ENCODE results near the gene CAMTA1. TPM values are rescaled to one million over a fixed set of nuclear protein-coding genes. Genes with fewer than 3 reads are reported as not detected.

The CAMTA1 gene
- total RNA-seq, 1 experiment from 2014 or later = 69.5 TPM

GRCh38 chr1:7119156-7119555 lies 333.9 kb downstream of the CAMTA1 start:
- Histone ChIP-seq H3K27me3 (ENCODE audit: insufficient read depth, low read length) (no peaks in the 10 kb centered on the region), H3K27ac (ENCODE audit: low read depth, low read length) (no peak overlapping the region), H3K4me3 (replicated peaks in 1 of 2; ENCODE audit: low read depth in 1 of 2, low read length in 2 of 2) (no peak overlapping the region), H3K79me2 (ENCODE audit: insufficient read depth, low read length) (no peaks in the 10 kb centered on the region), H3K4me1 (ENCODE audit: control insufficient read depth in 1 of 2, insufficient read depth in 2 of 2, low read length in 2 of 2) (peaks cover 8 to 11% of the 10 kb centered on the region in 2 experiments), H3K9me3 (ENCODE audit: control insufficient read depth in 1 of 2, insufficient read depth in 1 of 2, low read depth in 1 of 2, low read length in 2 of 2) (no peaks in the 10 kb centered on the region), H3K4me2 (ENCODE audit: low read length) (no peak overlapping the region), H3K9ac (ENCODE audit: low read length) (no peak overlapping the region), H4K20me1 (ENCODE audit: insufficient read depth) (no peaks in the 10 kb centered on the region), H2AFZ (ENCODE audit: low read depth, low read length, poor library complexity, severe bottlenecking) (no peak overlapping the region), H3K9me2 (ENCODE audit: insufficient read depth) (no peaks in the 10 kb centered on the region), H3K36me3 (ENCODE audit: control insufficient read depth in 1 of 2, insufficient read depth in 2 of 2, low read length in 2 of 2) (no peaks in the 10 kb centered on the region)
- no TSS peak for BruUV-seq (replicated peaks)
- RAD21 ChIA-PET (ENCODE audit: low non-redundant PET in 1 of 2, low total read pairs in 2 of 2, uncharacterized antibody in 2 of 2, unreplicated experiment in 2 of 2) = no interaction called here
- POLR2A ChIA-PET = no interaction called here
- TF ChIP-seq EZH2 (IDR thresholded peaks at IDR 0.05) = no peak
- TF ChIP-seq ATF3 (IDR thresholded peaks at IDR 0.05) = no peak
- TF ChIP-seq EGR1 (IDR thresholded peaks at IDR 0.05; ENCODE audit: low read depth) = no peak
- TF ChIP-seq FOSL1 (IDR thresholded peaks at IDR 0.05; ENCODE audit: low read depth) = no peak
- no peak for TF ChIP-seq JUND (IDR thresholded peaks at IDR 0.05)
- no peak for TF ChIP-seq ZFX (IDR thresholded peaks at IDR 0.05)
- TF ChIP-seq MAX (IDR thresholded peaks at IDR 0.05) = no peak
- no peak for TF ChIP-seq YY1 (IDR thresholded peaks at IDR 0.05; ENCODE audit: extremely low read depth, insufficient replicate concordance, low read depth, low read length)
- no peak for TF ChIP-seq CBX3 (IDR thresholded peaks at IDR 0.05; ENCODE audit: low read depth)
- TF ChIP-seq POLR2A (IDR thresholded peaks at IDR 0.05; ENCODE audit: borderline replicate concordance, extremely low read depth, insufficient read depth, insufficient read length) = no peak
- no peak for TF ChIP-seq RAD21 (IDR thresholded peaks at IDR 0.05; ENCODE audit: low read depth)
- TF ChIP-seq SIN3A (IDR thresholded peaks at IDR 0.05; ENCODE audit: low read depth) = no peak
- no peak for TF ChIP-seq SP1 (IDR thresholded peaks at IDR 0.05; ENCODE audit: low read depth)
- TF ChIP-seq CTCF (IDR thresholded peaks at IDR 0.05 in 2 of 3, conservative IDR thresholded peaks at IDR 0.05 in 1 of 3; ENCODE audit: borderline replicate concordance in 1 of 3, insufficient read depth in 1 of 3, low read depth in 2 of 3, low read length in 2 of 3) = no peak
- no peak for TF ChIP-seq REST (IDR thresholded peaks at IDR 0.05; ENCODE audit: low read depth)
- no peak for TF ChIP-seq POLR2AphosphoS5 (IDR thresholded peaks at IDR 0.05; ENCODE audit: low read depth, low read length)
- no peak for TF ChIP-seq ZBTB33 (IDR thresholded peaks at IDR 0.05; ENCODE audit: extremely low read depth, insufficient replicate concordance, low read length)
- no peak for TF ChIP-seq ELF1 (IDR thresholded peaks at IDR 0.05; ENCODE audit: borderline replicate concordance, low read depth)
- no peak for TF ChIP-seq SRF (IDR thresholded peaks at IDR 0.05; ENCODE audit: low read depth)
- TF ChIP-seq EZH2phosphoT487 (IDR thresholded peaks at IDR 0.05; ENCODE audit: borderline replicate concordance) = no peak
- ATAC-seq (no peak), DNase-seq (ENCODE audit: low read depth, low spot score) (no peak)
- intact Hi-C loops (cut with micrococcal nuclease) = no loop called here
- CTCF ChIA-PET = no interaction called here

All from HCT116 (cell line).